ENCODE results near the gene FDCSP.
"Not testable (repeated sequence)": the region's sequence is repeated elsewhere in the genome, so short reads cannot be mapped to it uniquely, and the experiment has no call there.

Gene FDCSP

GRCh38 chr4:70196857-70197256 lies 29.1 kb upstream of the FDCSP start:
- no peaks in the 10 kb centered on the region for H3K27me3 ChIP-seq (ENCODE audit: control insufficient read depth, insufficient read depth, low read length)
- no peaks in the 10 kb centered on the region for H3K4me1 ChIP-seq (ENCODE audit: control insufficient read depth, insufficient read depth, low read length)
- no peaks in the 10 kb centered on the region for H3K36me3 ChIP-seq (ENCODE audit: control insufficient read depth, insufficient read depth, low read length)
- no peak overlapping the region for H3K9ac ChIP-seq (ENCODE audit: low read length)
- H3K4me3 ChIP-seq (ENCODE audit: low read length), result no peak overlapping the region
- H3K27ac ChIP-seq (ENCODE audit: low read depth, low read length), result no peak overlapping the region

DNA sequence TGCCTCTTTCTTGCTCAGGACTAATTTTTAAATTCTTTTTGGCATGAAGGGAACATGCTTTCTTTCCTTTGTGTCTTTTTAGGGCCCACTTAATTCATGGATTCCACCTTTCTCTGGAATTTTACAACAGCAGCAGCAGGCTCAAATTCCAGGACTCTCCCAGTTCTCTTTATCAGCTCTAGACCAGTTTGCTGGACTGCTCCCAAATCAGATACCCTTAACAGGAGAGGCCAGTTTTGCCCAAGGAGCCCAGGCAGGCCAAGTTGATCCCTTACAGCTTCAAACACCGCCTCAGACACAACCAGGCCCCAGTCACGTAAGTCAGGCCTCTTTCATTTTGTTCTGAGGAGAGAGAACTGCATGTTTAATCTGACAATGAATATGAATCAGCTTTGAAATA lies 28.1 kb upstream of the FDCSP start:
- Histone ChIP-seq H3K36me3 (ENCODE audit: control insufficient read depth, insufficient read depth, low read length) (no peaks in the 10 kb centered on the region), H3K4me1 (ENCODE audit: control insufficient read depth, insufficient read depth, low read length) (no peaks in the 10 kb centered on the region), H3K9ac (ENCODE audit: low read length) (no peak overlapping the region), H3K27me3 (ENCODE audit: control insufficient read depth, insufficient read depth, low read length) (no peaks in the 10 kb centered on the region), H3K27ac (ENCODE audit: low read depth, low read length) (no peak overlapping the region), H3K4me3 (ENCODE audit: low read length) (no peak overlapping the region)

- Histone ChIP-seq H3K27me3 (ENCODE audit: control insufficient read depth, insufficient read depth, low read length) (no peaks in the 10 kb centered on the region), H3K36me3 (ENCODE audit: control insufficient read depth, insufficient read depth, low read length) (no peaks in the 10 kb centered on the region), H3K9ac (ENCODE audit: low read length) (no peak overlapping the region), H3K27ac (ENCODE audit: low read depth, low read length) (no peak overlapping the region), H3K4me1 (ENCODE audit: control insufficient read depth, insufficient read depth, low read length) (no peaks in the 10 kb centered on the region), H3K4me3 (ENCODE audit: low read length) (no peak overlapping the region)
Measured at GRCh38 chr4:70203601-70204000, 22.3 kb upstream of the FDCSP start.

GRCh38 chr4:70212752-70213151 lies 13.2 kb upstream of the FDCSP start:
- not testable (repeated sequence) for H3K36me3 ChIP-seq (ENCODE audit: control insufficient read depth, insufficient read depth, low read length); H3K27me3 ChIP-seq (ENCODE audit: control insufficient read depth, insufficient read depth, low read length); H3K9ac ChIP-seq (ENCODE audit: low read length); H3K27ac ChIP-seq (ENCODE audit: low read depth, low read length); H3K4me3 ChIP-seq (ENCODE audit: low read length); H3K4me1 ChIP-seq (ENCODE audit: control insufficient read depth, insufficient read depth, low read length)

DNA sequence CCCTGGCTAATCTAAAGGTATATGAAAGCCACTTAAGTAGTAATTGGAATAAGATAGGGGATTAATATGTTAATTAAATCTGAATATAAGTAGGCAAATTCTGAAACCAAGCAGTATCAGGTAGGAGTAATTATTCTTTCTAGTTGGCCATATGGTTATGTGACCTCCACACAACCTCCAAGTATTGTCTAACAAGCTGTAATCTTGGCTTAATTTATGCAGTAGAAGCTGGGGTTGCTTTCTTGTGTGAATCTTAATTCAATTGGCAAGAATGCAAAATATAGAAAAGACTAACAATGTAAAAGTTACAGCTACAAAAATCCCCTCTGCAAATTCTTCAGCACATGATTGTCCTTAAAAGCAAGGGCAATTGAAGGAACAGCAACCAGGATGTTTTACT lies 9.8 kb upstream of the FDCSP start:
- not testable (repeated sequence) for H3K9ac ChIP-seq (ENCODE audit: low read length); H3K4me3 ChIP-seq (ENCODE audit: low read length); H3K4me1 ChIP-seq (ENCODE audit: control insufficient read depth, insufficient read depth, low read length)

GRCh38 chr4:70216550-70216949 lies 9.4 kb upstream of the FDCSP start:
- not testable (repeated sequence) for H3K4me1 ChIP-seq (ENCODE audit: control insufficient read depth, insufficient read depth, low read length); H3K27ac ChIP-seq (ENCODE audit: low read depth, low read length); H3K36me3 ChIP-seq (ENCODE audit: control insufficient read depth, insufficient read depth, low read length); H3K9ac ChIP-seq (ENCODE audit: low read length); H3K4me3 ChIP-seq (ENCODE audit: low read length); H3K27me3 ChIP-seq (ENCODE audit: control insufficient read depth, insufficient read depth, low read length)

More for the DNA sequence above, 9.8 kb upstream of the FDCSP start:
- H3K36me3 ChIP-seq (ENCODE audit: control insufficient read depth, insufficient read depth, low read length); H3K27me3 ChIP-seq (ENCODE audit: control insufficient read depth, insufficient read depth, low read length); H3K27ac ChIP-seq (ENCODE audit: low read depth, low read length): not testable (repeated sequence)

GRCh38 chr4:70221389-70221788 lies 4.5 kb upstream of the FDCSP start:
- not testable (repeated sequence) for H3K4me1 ChIP-seq (ENCODE audit: control insufficient read depth, insufficient read depth, low read length); H3K27ac ChIP-seq (ENCODE audit: low read depth, low read length); H3K9ac ChIP-seq (ENCODE audit: low read length); H3K27me3 ChIP-seq (ENCODE audit: control insufficient read depth, insufficient read depth, low read length); H3K36me3 ChIP-seq (ENCODE audit: control insufficient read depth, insufficient read depth, low read length); H3K4me3 ChIP-seq (ENCODE audit: low read length)

GRCh38 chr4:70221818-70222217 lies 4.1 kb upstream of the FDCSP start:
- H3K27ac ChIP-seq (ENCODE audit: low read depth, low read length); H3K27me3 ChIP-seq (ENCODE audit: control insufficient read depth, insufficient read depth, low read length); H3K9ac ChIP-seq (ENCODE audit: low read length); H3K4me1 ChIP-seq (ENCODE audit: control insufficient read depth, insufficient read depth, low read length); H3K4me3 ChIP-seq (ENCODE audit: low read length); H3K36me3 ChIP-seq (ENCODE audit: control insufficient read depth, insufficient read depth, low read length): not testable (repeated sequence)

DNA sequence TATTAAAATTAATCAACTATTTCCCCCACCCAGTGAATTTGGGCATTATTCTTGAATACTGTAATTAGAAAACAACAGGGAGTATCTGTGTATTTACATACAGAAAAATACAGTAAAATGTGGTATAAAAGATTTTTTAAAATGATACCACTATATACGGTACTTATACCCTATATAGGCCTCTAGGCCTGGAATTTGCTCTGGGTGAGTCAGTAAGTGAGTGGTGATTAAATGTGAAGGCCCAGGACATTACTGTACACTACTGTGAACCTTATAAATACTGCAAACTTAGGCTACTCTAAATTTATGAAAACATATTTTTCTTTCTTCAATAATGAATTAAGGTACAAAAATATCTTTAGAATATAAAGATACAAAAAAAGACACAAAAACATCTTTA lies 10.2 kb downstream of the FDCSP start:
- Histone ChIP-seq H3K27ac (ENCODE audit: low read depth, low read length) (no peak overlapping the region), H3K9ac (ENCODE audit: low read length) (no peak overlapping the region), H3K4me1 (ENCODE audit: control insufficient read depth, insufficient read depth, low read length) (no peaks in the 10 kb centered on the region), H3K36me3 (ENCODE audit: control insufficient read depth, insufficient read depth, low read length) (no peaks in the 10 kb centered on the region), H3K4me3 (ENCODE audit: low read length) (no peak overlapping the region), H3K27me3 (ENCODE audit: control insufficient read depth, insufficient read depth, low read length) (no peaks in the 10 kb centered on the region)

DNA sequence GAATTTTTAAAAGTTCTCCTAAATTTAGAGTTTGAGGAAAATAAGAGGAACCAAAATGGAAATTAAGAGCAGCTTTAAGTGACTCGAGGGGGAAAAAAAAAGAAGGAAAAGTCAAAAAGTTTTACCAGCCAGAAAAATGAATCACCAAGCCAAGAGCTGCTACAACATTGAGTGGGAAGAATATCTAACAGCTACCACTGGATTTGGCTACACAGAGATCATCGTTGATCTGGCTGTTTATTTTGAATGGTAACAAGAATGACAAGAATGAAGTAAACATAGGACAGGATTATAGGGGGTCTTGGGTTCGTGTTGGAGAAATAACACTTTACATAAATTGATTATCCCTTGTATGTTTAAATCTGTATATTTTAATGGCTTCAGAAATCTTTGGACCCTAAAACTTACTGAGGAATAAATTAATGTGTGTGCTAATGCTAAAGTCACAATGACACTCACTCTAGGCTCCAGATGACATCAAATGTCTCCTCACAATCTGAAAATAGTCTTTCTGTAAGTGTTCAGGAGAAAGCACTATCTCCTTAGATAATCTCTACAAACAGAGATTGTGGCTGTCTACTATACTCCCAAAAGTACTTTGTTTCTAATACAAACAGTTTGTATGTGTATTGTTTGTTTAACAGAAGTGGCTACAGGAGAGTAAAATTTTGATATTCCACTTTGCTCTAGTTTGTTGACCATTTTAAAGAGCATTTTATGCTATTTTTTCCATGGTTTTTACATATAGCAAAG lies 13.4 kb downstream of the FDCSP start:
- no peaks in the 10 kb centered on the region for H3K27me3 ChIP-seq (ENCODE audit: control insufficient read depth, insufficient read depth, low read length)
- no peak overlapping the region for H3K4me3 ChIP-seq (ENCODE audit: low read length)
- H3K9ac ChIP-seq (ENCODE audit: low read length), result no peak overlapping the region
- no peaks in the 10 kb centered on the region for H3K4me1 ChIP-seq (ENCODE audit: control insufficient read depth, insufficient read depth, low read length)
- H3K36me3 ChIP-seq (ENCODE audit: control insufficient read depth, insufficient read depth, low read length), result no peaks in the 10 kb centered on the region
- H3K27ac ChIP-seq (ENCODE audit: low read depth, low read length), result no peak overlapping the region

- H3K36me3 ChIP-seq (ENCODE audit: control insufficient read depth, insufficient read depth, low read length), result no peaks in the 10 kb centered on the region
- H3K4me1 ChIP-seq (ENCODE audit: control insufficient read depth, insufficient read depth, low read length), result no peaks in the 10 kb centered on the region
- H3K9ac ChIP-seq (ENCODE audit: low read length), result no peak overlapping the region
- no peaks in the 10 kb centered on the region for H3K27me3 ChIP-seq (ENCODE audit: control insufficient read depth, insufficient read depth, low read length)
- no peak overlapping the region for H3K4me3 ChIP-seq (ENCODE audit: low read length)
- no peak overlapping the region for H3K27ac ChIP-seq (ENCODE audit: low read depth, low read length)
Measured at GRCh38 chr4:70239884-70240591, 14.1 kb downstream of the FDCSP start.

- H3K36me3 ChIP-seq (ENCODE audit: control insufficient read depth, insufficient read depth, low read length); H3K9ac ChIP-seq (ENCODE audit: low read length); H3K27me3 ChIP-seq (ENCODE audit: control insufficient read depth, insufficient read depth, low read length); H3K4me1 ChIP-seq (ENCODE audit: control insufficient read depth, insufficient read depth, low read length); H3K27ac ChIP-seq (ENCODE audit: low read depth, low read length); H3K4me3 ChIP-seq (ENCODE audit: low read length): not testable (repeated sequence)
Measured at GRCh38 chr4:70242297-70242696, 16.4 kb downstream of the FDCSP start, which contains the start of gene CSN3. Gene CSN3, plus strand, starts transcription at chr4:70242597. Its CDS starts 2,223 bp downstream, at chr4:70244820.

- H3K27me3 ChIP-seq (ENCODE audit: control insufficient read depth, insufficient read depth, low read length), result no peaks in the 10 kb centered on the region
- no peak overlapping the region for H3K9ac ChIP-seq (ENCODE audit: low read length)
- H3K4me1 ChIP-seq (ENCODE audit: control insufficient read depth, insufficient read depth, low read length), result no peaks in the 10 kb centered on the region
- H3K27ac ChIP-seq (ENCODE audit: low read depth, low read length), result no peak overlapping the region
- H3K36me3 ChIP-seq (ENCODE audit: control insufficient read depth, insufficient read depth, low read length), result no peaks in the 10 kb centered on the region
- no peak overlapping the region for H3K4me3 ChIP-seq (ENCODE audit: low read length)
Measured at GRCh38 chr4:70243091-70243490, 17.2 kb downstream of the FDCSP start.

All from rectal smooth muscle tissue (tissue), 1 donor.